Large intestine (tissue), 12 donors: ENCODE measurements around the gene SEMA5A. TPM values are rescaled to one million over a fixed set of nuclear protein-coding genes. Genes with fewer than 3 reads are reported as not detected.

Experiments
- DNase-seq, 2 donors: peaks; one replicate each; pipeline versions ENCODE4 v3.0.0 to v3.0.0-alpha.2; 2013
- H3K27ac ChIP-seq: one replicate; pipeline ENCODE4 v1.5.1; 2013; ENCODE audit warnings: low read length
- H3K27me3 ChIP-seq: 2 replicates; pipeline ENCODE4 v1.6.1; 2013; ENCODE audit warnings: low read length; ENCODE audit not compliant: control insufficient read depth, insufficient read depth
- H3K36me3 ChIP-seq: 2 replicates; pipeline ENCODE4 v1.6.1; 2013; ENCODE audit warnings: low read length; ENCODE audit not compliant: control insufficient read depth, insufficient read depth
- H3K4me1 ChIP-seq: one replicate; pipeline ENCODE4 v1.6.1; 2013; ENCODE audit warnings: low read length; ENCODE audit not compliant: control insufficient read depth, insufficient read depth
- H3K4me3 ChIP-seq: one replicate; pipeline ENCODE4 v1.5.1; 2013; ENCODE audit warnings: low read length
- H3K9me3 ChIP-seq: one replicate; pipeline ENCODE4 v1.6.1; 2013; ENCODE audit warnings: mild to moderate bottlenecking, low read depth, low read length, moderate library complexity; ENCODE audit not compliant: control insufficient read depth
- WGBS: methylation state at CpG from one replicate; pipeline ENCODE4 v1.1.5; 2013; ENCODE audit warnings: low lambda C conversion rate; ENCODE audit not compliant: insufficient coverage; 5-methylcytosine and 5-hydroxymethylcytosine counted together
- long read RNA-seq, 11 donors: transcript quantifications; one replicate each; lab custom pipeline, GENCODE V29; 2026
- polyA plus RNA-seq: library from polyadenylated mRNA; unstranded; fragments of 120-200 nt; gene quantifications from one replicate; pipeline ENCODE4 v1.2.1, GENCODE V29; 2013

Gene SEMA5A
- 11.9 TPM for polyA plus RNA-seq
- long read RNA-seq, donor 1, result 0 reads
- long read RNA-seq, donor 2, result 0 reads
- long read RNA-seq, donor 3, result 0 reads
- long read RNA-seq, donor 4, result 0 reads
- long read RNA-seq, donor 5, full-length matches to known transcripts, result 1 of 1 reads
- long read RNA-seq, donor 5, partial matches to known transcripts, result 0 of 1 reads
- long read RNA-seq, donor 5, other reads (novel, unspliced or antisense), result 0 of 1 reads
- long read RNA-seq, donor 6, full-length matches to known transcripts, result 1 of 1 reads
- long read RNA-seq, donor 6, partial matches to known transcripts, result 0 of 1 reads
- long read RNA-seq, donor 6, other reads (novel, unspliced or antisense), result 0 of 1 reads
- long read RNA-seq, donor 7, full-length matches to known transcripts, result 1 of 1 reads
- long read RNA-seq, donor 7, partial matches to known transcripts, result 0 of 1 reads
- long read RNA-seq, donor 7, other reads (novel, unspliced or antisense), result 0 of 1 reads
- long read RNA-seq, donor 8, full-length matches to known transcripts, result 1 of 1 reads
- long read RNA-seq, donor 8, partial matches to known transcripts, result 0 of 1 reads
- long read RNA-seq, donor 8, other reads (novel, unspliced or antisense), result 0 of 1 reads
- long read RNA-seq, donor 9, result 0 reads
- long read RNA-seq, donor 10, result 0 reads
- long read RNA-seq, donor 11, result 0 reads

DNA sequence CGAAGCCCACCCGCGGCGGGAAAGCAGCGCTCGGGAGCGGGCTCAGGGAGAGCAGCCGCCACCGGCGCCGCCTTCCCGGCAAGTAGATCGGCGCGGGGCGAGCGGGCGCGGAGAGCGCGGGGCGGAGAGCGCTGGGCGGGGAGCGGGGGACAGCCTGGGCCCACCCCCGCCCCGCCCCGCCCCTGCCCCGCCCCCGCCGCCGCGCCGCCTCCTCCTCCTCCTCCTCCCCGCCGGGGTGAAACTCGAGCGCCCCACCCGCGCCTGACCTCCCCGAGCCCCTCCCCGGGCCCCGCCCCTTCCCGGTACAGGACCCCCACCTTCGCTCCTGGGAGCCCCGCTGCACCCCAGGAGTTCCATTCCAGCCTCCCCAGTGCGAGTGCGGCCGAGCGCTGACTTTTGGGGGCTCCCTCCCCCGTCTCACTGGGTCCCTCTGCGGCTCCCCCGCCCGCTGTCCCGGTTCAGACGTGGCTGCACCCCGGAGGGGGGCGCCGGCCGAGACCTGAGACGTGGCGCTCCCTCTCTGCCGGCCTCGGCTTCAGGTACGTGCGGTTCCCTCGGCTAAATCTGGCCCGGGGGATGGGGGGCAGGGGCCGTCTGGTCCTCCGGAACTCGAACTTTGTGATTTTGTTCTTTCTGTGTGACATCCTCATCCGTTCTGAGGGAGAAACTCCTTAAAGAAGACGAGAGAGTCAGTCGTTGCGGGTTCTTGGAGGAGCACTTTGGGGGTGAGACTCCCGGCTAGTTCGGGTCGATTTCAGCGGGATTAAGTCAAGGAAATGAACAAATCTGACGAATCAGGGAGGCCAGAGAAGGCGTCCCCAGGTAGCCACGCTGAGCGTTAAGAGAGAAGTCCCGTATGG lies at the start of gene SEMA5A:
Gene SEMA5A, minus strand, starts transcription at position 84 of the 860 bp plus-strand sequence. CDS start 166,129 bp downstream, outside the sequence.
- Histone ChIP-seq H3K9me3 (no peaks in the 10 kb centered on the region), H3K4me1 (peaks cover 11% of the 10 kb centered on the region), H3K4me3 (peak within 1 kb of the TSS; percentile 87), H3K27ac (peak within 1 kb of the TSS; percentile 85), H3K27me3 (no peaks in the 10 kb centered on the region), H3K36me3 (peaks cover 20% of the 10 kb centered on the region)
- peak; percentile 65 to 83 for DNase-seq
- no CpG with 5 or more reads among the region's 84 CpGs for WGBS

DNA sequence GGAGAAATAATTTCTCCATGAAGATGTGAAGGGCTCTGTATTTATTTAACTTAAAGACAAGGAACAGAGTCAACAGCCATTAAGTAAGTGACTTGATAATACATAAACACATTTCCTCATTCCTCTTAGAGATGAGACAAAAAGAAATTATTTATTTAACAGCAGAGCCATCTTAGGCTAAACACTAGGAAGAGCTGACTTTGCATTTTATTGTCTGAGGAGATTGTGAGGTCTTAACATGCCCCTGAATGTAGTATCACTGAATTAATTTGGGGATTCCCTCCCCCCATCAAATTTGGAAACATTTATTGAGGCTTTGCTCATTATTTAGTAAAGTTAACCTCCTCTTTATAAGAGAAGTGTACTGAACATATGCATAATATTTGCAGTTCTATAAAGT lies 49.0 kb upstream of the SEMA5A start:
- Histone ChIP-seq H3K9me3 (no peaks in the 10 kb centered on the region), H3K4me1 (no peaks in the 10 kb centered on the region), H3K27me3 (no peaks in the 10 kb centered on the region), H3K36me3 (no peaks in the 10 kb centered on the region), H3K27ac (no peak overlapping the region), H3K4me3 (no peak overlapping the region)
- no peak for DNase-seq

DNA sequence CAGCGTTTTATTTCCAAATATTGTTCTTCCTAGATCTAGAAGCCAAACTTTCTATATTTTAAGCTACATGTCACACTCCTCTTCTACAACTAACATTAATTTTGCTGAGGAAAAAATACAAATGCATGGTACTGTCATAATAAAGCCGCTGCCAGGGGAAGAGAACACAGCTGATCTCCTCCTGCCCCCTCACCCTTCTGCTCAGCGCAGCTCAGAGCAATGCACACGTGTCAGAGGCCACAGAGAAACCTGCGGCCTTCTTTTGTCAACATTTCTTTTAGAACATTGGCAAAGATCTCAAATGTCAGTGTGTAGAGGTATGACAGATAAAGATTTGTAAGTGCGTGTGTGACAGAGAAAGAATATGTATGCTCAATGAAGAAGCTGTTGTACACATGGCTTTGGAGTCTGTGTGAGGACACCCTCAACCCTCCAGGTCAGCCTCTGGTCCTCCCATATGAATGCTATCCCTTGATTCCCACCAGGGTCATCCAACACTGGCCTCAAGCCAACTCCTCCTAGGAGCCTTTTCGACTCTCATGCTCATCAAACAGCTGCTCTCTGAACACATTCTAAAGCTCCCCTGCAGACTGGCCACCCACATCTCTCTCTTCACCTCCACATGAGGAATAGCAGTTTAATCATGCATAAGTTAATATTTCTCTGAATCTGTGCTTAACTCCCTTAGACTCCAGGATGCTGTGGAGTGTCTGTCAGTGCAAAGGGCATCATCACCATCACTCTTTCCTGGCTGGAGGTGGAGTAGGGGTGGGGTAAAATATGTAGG lies 43.4 kb upstream of the SEMA5A start:
- no peak overlapping the region for H3K4me3 ChIP-seq
- no peaks in the 10 kb centered on the region for H3K4me1 ChIP-seq
- DNase-seq, result no peak
- no peak overlapping the region for H3K27ac ChIP-seq
- H3K36me3 ChIP-seq, result no peaks in the 10 kb centered on the region
- no CpG with 5 or more reads among the region's 7 CpGs for WGBS
- H3K9me3 ChIP-seq, result no peaks in the 10 kb centered on the region
- H3K27me3 ChIP-seq, result no peaks in the 10 kb centered on the region

GRCh38 chr5:9588254-9588653 lies 42.4 kb upstream of the SEMA5A start:
- DNase-seq, result no peak
- H3K27me3 ChIP-seq, result no peaks in the 10 kb centered on the region
- no peak overlapping the region for H3K27ac ChIP-seq
- 80% methylated on average over 1 of the region's 6 CpGs for WGBS
- no peaks in the 10 kb centered on the region for H3K36me3 ChIP-seq
- no peak overlapping the region for H3K4me3 ChIP-seq
- H3K4me1 ChIP-seq, result no peaks in the 10 kb centered on the region
- no peaks in the 10 kb centered on the region for H3K9me3 ChIP-seq

DNA sequence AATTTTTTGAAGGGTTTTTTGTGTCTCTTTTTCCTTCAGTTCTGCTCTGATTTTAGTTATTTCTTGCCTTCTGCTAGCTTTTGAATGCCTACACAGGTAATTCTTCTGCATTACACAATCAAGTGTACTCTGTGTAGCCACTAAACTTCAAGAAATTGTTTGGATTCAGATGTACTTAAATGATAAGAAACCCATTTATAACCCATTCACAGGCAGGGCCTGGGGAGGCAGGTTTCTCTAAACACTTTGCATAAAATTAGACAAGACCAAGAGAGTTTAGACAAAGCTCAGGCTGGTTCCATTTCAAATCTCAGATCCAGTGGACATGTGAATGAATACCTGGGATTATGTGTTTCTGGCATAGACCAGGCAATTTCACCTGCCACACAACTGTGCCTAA lies 41.3 kb upstream of the SEMA5A start:
- no peaks in the 10 kb centered on the region for H3K9me3 ChIP-seq

DNA sequence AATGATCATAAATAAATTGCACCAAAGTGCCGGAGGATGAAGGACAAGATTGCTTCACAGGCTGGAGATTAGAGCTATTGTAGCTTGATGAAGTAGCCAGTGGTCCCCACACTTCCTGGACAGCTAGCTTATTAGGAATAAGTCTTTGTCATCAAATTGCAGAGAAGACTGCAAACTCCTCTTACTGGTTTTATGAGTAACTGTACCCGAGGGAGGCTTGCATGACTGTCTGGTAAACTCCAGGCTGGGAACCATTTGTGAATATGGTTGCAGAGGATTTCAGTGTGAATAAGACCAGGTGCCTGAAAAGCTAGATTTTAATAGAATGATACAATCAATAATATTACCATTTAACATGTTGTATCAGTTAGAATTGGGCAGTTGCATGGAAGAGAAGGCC lies 36.5 kb upstream of the SEMA5A start:
- Histone ChIP-seq H3K27me3 (no peaks in the 10 kb centered on the region), H3K4me1 (no peaks in the 10 kb centered on the region), H3K27ac (no peak overlapping the region), H3K4me3 (no peak overlapping the region), H3K9me3 (no peaks in the 10 kb centered on the region), H3K36me3 (no peaks in the 10 kb centered on the region)
- WGBS, result no CpG with 5 or more reads among the region's 2 CpGs
- no peak for DNase-seq

More for the DNA sequence above, 41.3 kb upstream of the SEMA5A start:
- no peaks in the 10 kb centered on the region for H3K4me1 ChIP-seq
- no peaks in the 10 kb centered on the region for H3K27me3 ChIP-seq
- H3K36me3 ChIP-seq, result no peaks in the 10 kb centered on the region
- no peak for DNase-seq
- H3K4me3 ChIP-seq, result no peak overlapping the region
- no peak overlapping the region for H3K27ac ChIP-seq

DNA sequence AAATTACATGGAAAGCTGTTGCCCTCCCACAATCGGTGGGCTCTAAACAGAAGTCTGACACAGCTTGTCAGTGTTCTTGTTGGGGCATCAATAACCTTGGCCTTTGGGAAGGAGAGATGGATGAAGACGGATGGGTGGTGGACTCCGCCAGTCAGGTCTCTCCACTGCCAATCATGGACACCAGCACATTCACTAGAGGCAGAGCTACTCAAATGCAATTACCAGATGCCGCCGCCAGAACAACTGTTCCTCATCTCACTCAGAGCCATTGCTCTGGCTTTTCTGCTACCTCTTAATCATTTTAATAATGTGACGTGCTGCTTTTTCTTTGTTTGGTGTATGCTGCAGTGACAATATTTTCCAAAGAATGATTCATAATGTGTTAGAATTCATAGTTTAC lies 27.9 kb upstream of the SEMA5A start:
- Histone ChIP-seq H3K4me1 (no peaks in the 10 kb centered on the region), H3K27me3 (no peaks in the 10 kb centered on the region), H3K27ac (no peak overlapping the region), H3K4me3 (no peak overlapping the region), H3K9me3 (no peaks in the 10 kb centered on the region), H3K36me3 (no peaks in the 10 kb centered on the region)
- no peak for DNase-seq
- 91% methylated on average over 4 of the region's 6 CpGs for WGBS

DNA sequence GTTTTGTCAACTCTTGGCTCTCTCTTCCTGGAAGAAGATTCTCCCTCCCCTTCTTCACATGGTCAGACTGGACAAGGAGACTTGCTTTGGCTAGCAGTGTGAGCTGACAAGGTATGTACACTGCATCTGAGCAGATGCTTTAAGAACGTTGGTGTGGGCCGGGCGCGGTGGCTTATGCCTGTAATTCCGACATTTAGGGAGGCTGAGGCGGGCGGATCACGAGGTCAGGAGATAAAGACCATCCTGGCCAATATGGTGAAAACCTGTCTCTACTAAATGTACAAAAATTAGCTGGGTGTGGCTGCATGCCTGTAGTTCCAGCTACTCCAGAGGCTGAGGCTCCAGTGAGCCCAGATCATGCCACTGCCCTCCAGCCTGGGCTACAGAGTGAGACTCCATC lies 26.4 kb upstream of the SEMA5A start:
- Histone ChIP-seq H3K36me3 (no peaks in the 10 kb centered on the region), H3K27me3 (no peaks in the 10 kb centered on the region), H3K27ac (no peak overlapping the region), H3K4me1 (no peaks in the 10 kb centered on the region), H3K4me3 (no peak overlapping the region), H3K9me3 (no peaks in the 10 kb centered on the region)
- DNase-seq, result no peak
- WGBS, result no CpG with 5 or more reads among the region's 8 CpGs

DNA sequence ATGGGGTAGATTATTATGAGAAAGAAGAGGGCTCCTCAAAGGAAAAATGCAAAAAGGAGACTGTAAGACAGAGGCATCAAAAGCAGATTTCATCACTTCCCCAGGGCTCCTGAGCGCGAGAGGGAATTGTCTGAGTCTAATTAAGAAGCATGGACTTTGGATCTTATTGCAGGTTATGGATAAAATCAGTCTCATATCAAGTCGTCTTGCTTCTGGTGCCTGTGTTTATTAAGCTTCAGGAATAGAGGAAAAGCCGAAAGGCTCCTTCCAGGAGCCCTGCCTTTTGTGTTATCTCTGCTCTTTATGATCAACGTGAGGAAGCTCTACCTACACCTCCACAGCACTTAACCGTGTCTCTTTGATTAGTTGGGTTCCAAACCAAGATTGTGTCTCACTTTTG lies 25.0 kb upstream of the SEMA5A start:
- Histone ChIP-seq H3K4me1 (no peaks in the 10 kb centered on the region), H3K27me3 (no peaks in the 10 kb centered on the region), H3K4me3 (no peak overlapping the region), H3K9me3 (no peaks in the 10 kb centered on the region), H3K27ac (no peak overlapping the region), H3K36me3 (no peaks in the 10 kb centered on the region)
- DNase-seq, result peak in 1 of 2 donors; percentile 25
- no CpG with 5 or more reads among the region's 6 CpGs for WGBS

GRCh38 chr5:9567039-9567438 lies 21.2 kb upstream of the SEMA5A start:
- H3K27ac ChIP-seq, result no peak overlapping the region
- no peaks in the 10 kb centered on the region for H3K27me3 ChIP-seq
- DNase-seq, result no peak
- H3K4me3 ChIP-seq, result no peak overlapping the region
- no peaks in the 10 kb centered on the region for H3K36me3 ChIP-seq
- no peaks in the 10 kb centered on the region for H3K9me3 ChIP-seq
- no peaks in the 10 kb centered on the region for H3K4me1 ChIP-seq
